Nephron progenitor cell (in vitro differentiated cells): Measurements from ENCODE around the gene MAP1S.

ENCODE experiments used
- DNase-seq: peaks from one replicate; pipeline ENCODE4 v3.0.0; 2021
- H3K27ac Mint-ChIP-seq: 2 replicates; pipeline ENCODE4 v1.8.0; 2021; ENCODE audit warnings: mild to moderate bottlenecking, moderate library complexity, mixed read lengths
- H3K27me3 Mint-ChIP-seq: 2 replicates; pipeline ENCODE4 v1.8.0; 2021; ENCODE audit warnings: mild to moderate bottlenecking, low read depth, mixed read lengths; ENCODE audit not compliant: poor library complexity
- H3K36me3 Mint-ChIP-seq: 2 replicates; pipeline ENCODE4 v1.8.0; 2021; ENCODE audit warnings: low read depth, mixed read lengths
- H3K4me1 Mint-ChIP-seq: 2 replicates; pipeline ENCODE4 v1.8.0; 2021; ENCODE audit warnings: mixed read lengths
- H3K4me3 Mint-ChIP-seq: 2 replicates; pipeline ENCODE4 v1.8.0; 2021; ENCODE audit warnings: mild to moderate bottlenecking, moderate library complexity, mixed read lengths
- H3K9me3 Mint-ChIP-seq: 2 replicates; pipeline ENCODE4 v1.8.0; 2021; ENCODE audit warnings: mild to moderate bottlenecking, moderate library complexity, mixed read lengths
- TF ChIP-seq, protein P1 (sequence below): fragments of 200-600 bp; sonication (generic); IDR thresholded peaks from 2 replicates; pipeline ENCODE4 v1.5.0; 2021; ENCODE audit warnings: antibody characterized with exemption

MAP1S gene

DNA sequence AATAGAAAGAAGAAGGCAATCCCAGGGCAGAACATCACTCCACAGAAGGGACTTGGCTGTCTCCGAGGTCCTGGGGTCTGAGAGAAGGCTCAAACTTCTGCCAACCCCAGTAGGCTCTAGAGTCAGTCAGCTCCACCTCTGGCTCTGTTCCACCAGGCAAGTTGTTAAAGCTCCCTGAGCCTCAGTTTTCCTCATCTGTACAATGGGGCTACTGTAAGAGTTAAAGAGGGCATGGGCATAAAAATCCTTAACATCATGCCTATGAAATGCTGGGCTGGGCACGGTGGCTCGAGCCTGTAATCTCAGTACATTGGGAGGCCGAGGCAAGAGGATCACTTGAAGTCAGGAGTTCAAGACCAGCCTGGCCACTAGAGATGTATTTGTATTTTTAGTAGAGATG lies 36.2 kb upstream of the MAP1S start:
- Mint-ChIP-seq H3K27me3 (peaks cover 97% of the 10 kb centered on the region), H3K9me3 (no peaks in the 10 kb centered on the region)
- TF ChIP-seq, protein P1, sequence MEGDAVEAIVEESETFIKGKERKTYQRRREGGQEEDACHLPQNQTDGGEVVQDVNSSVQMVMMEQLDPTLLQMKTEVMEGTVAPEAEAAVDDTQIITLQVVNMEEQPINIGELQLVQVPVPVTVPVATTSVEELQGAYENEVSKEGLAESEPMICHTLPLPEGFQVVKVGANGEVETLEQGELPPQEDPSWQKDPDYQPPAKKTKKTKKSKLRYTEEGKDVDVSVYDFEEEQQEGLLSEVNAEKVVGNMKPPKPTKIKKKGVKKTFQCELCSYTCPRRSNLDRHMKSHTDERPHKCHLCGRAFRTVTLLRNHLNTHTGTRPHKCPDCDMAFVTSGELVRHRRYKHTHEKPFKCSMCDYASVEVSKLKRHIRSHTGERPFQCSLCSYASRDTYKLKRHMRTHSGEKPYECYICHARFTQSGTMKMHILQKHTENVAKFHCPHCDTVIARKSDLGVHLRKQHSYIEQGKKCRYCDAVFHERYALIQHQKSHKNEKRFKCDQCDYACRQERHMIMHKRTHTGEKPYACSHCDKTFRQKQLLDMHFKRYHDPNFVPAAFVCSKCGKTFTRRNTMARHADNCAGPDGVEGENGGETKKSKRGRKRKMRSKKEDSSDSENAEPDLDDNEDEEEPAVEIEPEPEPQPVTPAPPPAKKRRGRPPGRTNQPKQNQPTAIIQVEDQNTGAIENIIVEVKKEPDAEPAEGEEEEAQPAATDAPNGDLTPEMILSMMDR: no peak

GRCh38 chr19:17684256-17684655 lies 35.0 kb upstream of the MAP1S start:
- peaks cover 97% of the 10 kb centered on the region for H3K27me3 Mint-ChIP-seq

More for the DNA sequence above, 36.2 kb upstream of the MAP1S start:
- Mint-ChIP-seq H3K4me3 (no peak overlapping the region), H3K27ac (no peak overlapping the region), H3K4me1 (peaks cover 5% of the 10 kb centered on the region), H3K36me3 (no peaks in the 10 kb centered on the region)
- DNase-seq: no peak

DNA sequence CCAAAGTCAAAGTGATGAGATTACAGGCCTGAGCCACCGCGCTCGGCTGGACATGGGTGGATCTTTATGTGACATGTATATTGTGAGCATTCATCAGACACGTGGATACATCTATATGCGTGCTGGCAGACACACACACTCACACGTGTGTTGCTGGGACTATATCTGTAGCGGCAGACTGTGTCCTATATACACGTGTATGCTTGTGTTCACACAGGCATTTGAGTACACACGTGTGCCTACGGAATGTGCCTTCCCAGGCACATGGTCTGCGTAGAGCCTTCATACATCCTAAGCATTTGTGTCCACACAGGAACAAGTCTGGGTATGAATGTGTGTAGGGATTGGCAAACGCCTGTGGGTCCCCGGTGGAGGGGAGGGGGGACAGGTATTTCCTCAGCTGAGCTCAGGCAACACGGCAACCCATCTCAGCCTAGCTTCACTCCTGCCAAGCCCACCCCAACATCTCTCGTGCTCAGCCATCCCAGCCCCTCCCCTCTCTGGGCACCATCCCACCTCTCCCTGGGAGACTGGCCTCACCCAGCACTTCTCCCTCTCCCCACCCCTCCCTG lies 33.7 kb upstream of the MAP1S start:
- DNase-seq: no peak
- TF ChIP-seq, protein P1: no peak
- peaks cover 10% of the 10 kb centered on the region for H3K4me1 Mint-ChIP-seq
- no peaks in the 10 kb centered on the region for H3K36me3 Mint-ChIP-seq
- H3K9me3 Mint-ChIP-seq: no peaks in the 10 kb centered on the region
- H3K27me3 Mint-ChIP-seq: peaks cover 93% of the 10 kb centered on the region
- H3K4me3 Mint-ChIP-seq: no peak overlapping the region
- no peak overlapping the region for H3K27ac Mint-ChIP-seq

More at GRCh38 chr19:17684256-17684655, 35.0 kb upstream of the MAP1S start:
- TF ChIP-seq, protein P1: no peak
- no peak overlapping the region for H3K4me3 Mint-ChIP-seq
- no peak overlapping the region for H3K27ac Mint-ChIP-seq
- H3K9me3 Mint-ChIP-seq: no peaks in the 10 kb centered on the region
- no peaks in the 10 kb centered on the region for H3K36me3 Mint-ChIP-seq
- H3K4me1 Mint-ChIP-seq: peaks cover 10% of the 10 kb centered on the region
- DNase-seq: no peak

- Mint-ChIP-seq H3K27me3 (peaks cover 90% of the 10 kb centered on the region), H3K4me1 (peaks cover 10% of the 10 kb centered on the region), H3K27ac (no peak overlapping the region), H3K36me3 (no peaks in the 10 kb centered on the region), H3K9me3 (no peaks in the 10 kb centered on the region), H3K4me3 (no peak overlapping the region)
- TF ChIP-seq, protein P1: no peak
- no peak for DNase-seq
These were observed 33.2 kb upstream of the MAP1S start for GRCh38 chr19:17686023-17686521.

GRCh38 chr19:17686592-17687024 lies 32.7 kb upstream of the MAP1S start:
- Mint-ChIP-seq H3K9me3 (no peaks in the 10 kb centered on the region), H3K4me3 (no peak overlapping the region), H3K27me3 (peaks cover 88% of the 10 kb centered on the region), H3K36me3 (no peaks in the 10 kb centered on the region), H3K4me1 (peaks cover 10% of the 10 kb centered on the region), H3K27ac (no peak overlapping the region)
- TF ChIP-seq, protein P1: no peak
- DNase-seq: peak; percentile 41
